Measurements from ENCODE around the gene GLB1L.
"Not testable (repeated sequence)": the region's sequence is repeated elsewhere in the genome, so short reads cannot be mapped to it uniquely, and the experiment has no call there.

GRCh38 chr2:219200502-219201326 is 44.5 kb downstream of the GLB1L start:
- not testable (repeated sequence) for TF ChIP-seq CTCF, POLR2A, EP300 (IDR thresholded peaks at IDR 0.05)

All from sigmoid colon (tissue), 4 donors.